Stimulated activated CD4-positive, alpha-beta T cell treated with anti-CD3 and anti-CD28 coated beads, TNF-alpha, amount 100 ng/mL, for 4 hours (primary cell): Measurements from ENCODE around the gene ATP8B3.
"Not testable (repeated sequence)": the region's sequence is repeated elsewhere in the genome, so short reads cannot be mapped to it uniquely, and the experiment has no call there.

Experiments used
- DNase-seq, 3 experiments: peaks; one replicate each; pipeline ENCODE4 v3.0.0-alpha.2; 2020; ENCODE audit warnings: low read depth in 3 of 3

ATP8B3 gene

DNA sequence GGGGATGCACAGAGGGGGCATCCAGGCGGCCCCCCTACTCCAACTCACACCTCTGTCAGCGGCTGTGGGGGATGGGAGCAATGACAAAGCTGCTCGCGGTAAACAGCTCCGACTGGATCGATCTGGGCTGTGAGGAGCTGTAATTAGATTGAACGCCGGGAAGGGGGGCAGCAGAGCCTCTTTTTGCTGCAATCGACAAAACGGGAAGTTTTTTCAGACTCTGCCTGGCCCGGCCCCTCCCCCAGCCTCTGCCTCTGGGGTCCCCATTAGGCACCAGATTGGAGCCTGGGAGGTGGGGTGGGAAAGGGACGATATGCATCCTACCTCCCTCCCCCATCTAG is 42.5 kb downstream of the ATP8B3 start:
- no peak for DNase-seq

DNA sequence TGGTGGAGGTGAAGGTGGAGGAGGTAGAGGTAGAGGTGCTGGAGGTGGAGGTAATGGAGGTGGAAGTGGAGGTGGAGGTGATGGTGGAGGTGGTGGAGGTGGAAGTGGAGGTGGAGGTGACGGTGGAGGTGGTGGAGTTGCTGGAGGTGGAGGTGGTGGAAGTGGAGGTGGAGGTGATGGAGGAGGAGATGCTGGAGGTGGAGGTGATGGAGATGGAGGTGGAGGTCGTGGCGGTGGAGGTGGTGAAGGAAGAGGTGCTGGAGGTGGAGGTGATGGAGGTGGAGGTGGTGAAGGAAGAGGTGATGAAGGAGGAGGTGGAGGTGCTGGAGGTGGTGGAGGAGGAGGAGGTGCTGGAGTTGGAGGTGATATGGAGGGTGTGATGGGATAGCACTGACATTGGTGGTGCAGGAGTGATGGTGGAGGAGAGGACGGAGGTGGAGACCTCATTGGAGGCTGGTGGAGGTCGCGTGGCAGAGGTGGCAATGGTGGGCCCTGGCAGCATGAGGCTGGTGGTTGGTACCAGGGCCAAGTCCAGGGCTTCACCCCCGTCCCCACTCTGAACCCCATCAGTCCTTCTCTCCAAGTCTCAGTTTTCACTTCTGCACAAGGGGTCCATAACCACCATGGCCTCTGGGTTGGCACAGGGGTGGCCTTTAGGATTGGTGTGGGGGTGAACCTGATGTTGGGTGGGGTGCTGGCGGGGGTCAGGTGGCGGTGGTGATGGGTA is 43.0 kb downstream of the ATP8B3 start:
- DNase-seq: no peak

DNA sequence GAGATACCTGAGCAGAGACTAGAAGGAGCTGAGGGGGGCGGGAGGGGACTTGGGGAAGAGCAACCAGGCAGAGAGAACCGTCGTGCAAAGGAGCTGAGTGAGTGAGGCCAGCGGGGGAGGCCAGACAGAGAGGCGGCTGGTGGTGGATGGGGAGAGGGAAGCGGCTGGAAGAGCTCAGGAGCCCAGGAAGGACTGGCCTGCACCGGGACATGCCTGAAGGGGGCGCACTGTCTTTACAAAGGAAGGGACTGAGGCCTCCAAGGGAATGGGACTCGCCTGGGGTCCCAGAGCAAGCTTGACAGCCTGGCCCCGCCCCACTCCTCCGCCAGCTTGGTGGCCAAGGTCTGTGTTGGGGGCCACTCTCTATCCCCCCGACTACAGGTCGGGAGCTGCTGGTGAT is 43.8 kb downstream of the ATP8B3 start:
- DNase-seq: no peak

DNA sequence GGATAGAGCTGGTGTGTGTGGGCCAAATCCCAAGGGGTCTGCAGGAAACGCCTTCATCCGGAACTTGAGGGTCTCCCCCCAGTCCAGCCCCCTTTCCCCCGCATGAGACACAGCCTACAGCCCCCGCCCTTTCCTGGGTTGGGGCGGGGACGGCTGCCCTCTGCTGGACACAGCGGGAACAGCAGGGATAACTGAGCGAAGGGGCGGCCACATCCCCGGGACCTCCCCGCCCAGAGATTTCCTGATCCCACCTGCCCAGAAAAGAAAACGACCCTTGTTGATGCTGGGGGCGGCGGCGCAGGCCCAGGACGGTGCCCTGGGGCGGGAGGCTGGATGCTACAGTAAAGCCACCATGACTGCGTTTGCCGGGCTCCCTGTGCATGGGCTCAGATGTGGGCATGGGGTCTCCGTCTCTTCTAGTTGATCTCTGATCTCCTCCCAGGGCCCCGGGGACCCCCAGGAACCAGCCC is 44.6 kb downstream of the ATP8B3 start:
- peak; percentile 36 to 39 (median 39) for DNase-seq

DNA sequence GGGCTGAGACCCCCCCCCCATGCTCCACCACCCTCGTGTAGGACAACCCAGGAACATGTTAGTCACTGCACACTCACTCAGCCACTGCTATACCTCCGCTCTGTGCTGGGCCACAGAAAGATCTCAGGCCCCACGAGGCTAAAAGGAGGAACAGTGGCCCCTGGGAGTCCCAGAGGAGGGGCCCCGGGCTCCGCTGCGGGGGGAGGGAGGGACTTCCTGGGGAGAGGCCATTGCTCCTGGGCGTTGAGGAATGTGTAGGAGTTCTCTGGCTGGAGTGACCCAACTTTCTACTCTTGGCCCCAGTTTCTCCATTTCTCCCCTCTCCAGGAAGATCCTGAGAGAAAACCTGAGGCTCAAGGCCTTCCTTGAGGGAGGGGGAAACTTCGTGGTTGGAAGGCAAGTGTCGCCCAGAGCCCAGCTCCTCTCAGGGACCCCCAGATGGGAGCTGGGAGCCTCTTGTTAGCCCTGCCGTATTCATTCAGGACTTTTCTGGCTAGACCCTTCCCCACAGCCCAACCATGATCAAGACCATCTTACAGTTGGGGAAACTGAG is 45.2 kb downstream of the ATP8B3 start:
- no peak for DNase-seq

DNA sequence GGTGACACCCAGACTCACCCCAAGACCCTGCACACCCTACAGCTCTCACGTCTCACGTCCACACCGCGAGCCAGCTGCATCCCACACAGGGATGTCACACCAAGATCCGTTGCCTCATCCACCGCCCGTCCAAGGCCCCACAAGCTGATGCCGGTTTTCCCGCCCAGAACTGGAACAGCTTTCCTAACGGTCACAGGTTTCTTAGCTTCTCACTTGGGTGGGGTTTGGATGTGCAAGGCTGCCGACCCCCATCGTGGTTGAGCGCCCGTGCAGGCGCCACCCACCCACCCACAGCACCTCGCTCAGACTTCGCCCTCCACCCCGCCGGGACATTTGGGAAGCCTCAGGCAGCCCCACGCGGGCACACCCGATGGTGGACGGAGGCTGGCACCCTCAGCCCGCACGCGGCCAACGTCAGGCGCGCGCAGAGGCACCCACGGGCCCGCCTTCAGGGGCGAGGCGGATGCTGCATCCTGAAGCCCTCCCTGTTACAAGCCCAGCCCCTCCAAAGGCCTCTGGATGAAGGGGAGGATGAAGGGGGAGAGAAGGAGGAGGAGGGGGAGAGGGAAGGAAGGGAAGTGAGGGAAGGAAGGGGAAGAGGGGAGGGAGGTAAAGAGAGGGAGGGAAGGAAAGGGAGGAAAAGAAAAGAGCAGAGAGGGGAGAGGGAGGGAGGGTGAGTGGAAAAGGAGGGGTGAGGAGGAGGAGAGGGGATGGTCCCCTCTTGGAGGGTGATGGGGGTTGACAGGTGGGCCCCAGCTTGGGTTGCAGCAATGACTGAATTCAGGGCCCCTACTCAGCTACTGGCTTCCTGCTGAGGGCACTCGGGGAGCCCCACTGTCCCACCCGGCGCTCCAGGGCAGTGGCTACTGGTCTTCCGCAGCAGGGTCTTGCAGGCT is 45.9 kb downstream of the ATP8B3 start:
- DNase-seq: no peak

DNA sequence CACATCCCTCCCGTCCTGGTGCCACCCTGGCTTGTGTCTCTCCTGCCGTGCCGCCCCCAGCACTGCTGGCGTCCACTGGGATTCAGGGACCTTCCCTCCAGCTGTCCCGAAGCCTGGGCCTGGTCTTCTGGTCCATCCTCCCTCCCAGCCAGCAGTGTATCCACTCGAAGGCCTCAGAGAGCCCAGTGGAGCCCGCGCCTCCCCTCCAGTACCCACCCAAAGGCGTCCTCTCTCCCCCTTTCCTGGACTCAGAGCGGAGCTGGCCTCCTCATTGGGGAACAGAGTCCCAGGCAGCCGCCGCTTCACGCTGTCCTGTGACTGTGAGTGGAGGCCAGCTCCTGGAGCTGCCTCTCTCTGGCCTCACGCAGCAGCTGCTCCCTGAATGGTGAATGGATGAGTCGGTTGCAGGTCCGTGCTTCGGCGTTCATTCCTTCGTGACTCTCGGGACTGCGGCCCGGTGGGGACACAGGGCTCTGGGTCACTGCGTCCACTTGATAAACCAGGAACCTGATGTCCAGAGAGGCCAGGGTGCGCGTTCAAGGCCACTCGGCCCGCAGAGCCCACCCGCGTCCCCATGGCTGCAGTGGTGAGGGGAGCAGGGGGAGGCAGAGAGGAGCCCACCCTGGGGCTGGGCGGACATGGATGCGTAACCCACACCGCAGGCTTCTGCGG is 46.7 kb downstream of the ATP8B3 start:
- no peak for DNase-seq

DNA sequence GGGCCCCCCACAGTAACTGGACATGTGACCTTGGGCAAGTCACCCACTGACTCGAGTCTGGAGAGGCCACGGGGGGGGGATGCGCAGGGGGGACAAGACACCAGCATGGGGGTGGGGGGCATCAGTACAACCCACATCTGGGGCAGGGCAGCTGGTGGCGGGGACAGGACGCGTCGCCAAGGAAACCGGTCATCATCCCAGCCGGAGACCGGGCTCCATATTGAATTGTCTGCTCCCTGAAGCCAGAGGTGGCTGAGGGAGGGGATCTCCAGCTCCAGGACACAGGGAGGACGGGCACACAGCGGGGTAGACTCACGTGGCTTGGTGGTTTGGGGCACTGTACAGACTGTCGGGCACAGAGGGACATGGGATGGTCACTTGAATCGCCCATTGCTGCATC is 47.3 kb downstream of the ATP8B3 start:
- DNase-seq: no peak

DNA sequence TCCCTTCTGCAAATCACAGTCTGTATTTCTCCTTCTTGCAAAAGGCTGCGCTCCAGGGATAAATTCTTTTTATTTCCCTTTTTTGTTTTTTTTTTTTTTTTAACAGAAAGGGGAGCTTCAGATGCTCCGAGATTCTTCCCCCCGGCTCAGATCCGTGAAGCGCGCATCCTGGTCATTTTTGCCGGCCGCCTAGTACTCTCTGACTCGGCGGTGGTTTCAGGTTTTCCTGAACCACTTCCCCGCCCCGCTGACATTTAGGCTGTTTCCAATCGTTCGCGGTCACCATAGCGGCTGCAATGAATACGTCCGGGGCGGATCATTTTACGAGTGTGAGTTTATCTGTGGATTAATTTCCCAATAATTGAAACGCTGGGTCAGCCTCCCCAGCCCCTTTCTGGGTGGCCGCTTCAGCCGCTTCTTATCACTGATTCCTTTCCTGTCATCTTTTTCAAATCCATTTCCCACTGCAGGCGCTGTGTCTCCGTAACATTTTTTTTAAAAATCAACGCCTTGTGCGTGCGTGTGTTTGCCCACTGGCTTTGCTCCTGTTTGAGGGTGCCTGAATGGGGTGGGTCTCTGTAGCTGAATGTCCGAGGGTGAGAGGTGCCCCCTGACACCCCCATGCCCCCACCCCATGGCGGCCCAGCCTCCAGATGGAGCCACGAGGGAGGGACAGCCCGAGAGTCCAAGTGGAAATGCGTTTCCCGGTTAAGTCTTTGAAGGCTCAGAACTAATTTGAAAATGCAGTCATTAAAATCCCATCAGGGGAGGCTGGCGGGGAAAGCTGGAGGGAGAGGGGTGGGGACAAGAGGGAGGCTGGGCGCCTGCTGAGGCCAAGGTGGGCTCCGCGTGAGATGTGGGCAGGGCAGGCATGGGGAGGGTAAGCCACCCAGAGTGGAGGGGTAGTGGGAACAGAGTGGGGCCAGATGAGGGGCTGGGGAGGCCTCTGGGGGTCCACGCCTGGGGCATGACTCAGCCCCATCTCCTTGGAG is 48.1 kb downstream of the ATP8B3 start:
- no peak for DNase-seq

DNA sequence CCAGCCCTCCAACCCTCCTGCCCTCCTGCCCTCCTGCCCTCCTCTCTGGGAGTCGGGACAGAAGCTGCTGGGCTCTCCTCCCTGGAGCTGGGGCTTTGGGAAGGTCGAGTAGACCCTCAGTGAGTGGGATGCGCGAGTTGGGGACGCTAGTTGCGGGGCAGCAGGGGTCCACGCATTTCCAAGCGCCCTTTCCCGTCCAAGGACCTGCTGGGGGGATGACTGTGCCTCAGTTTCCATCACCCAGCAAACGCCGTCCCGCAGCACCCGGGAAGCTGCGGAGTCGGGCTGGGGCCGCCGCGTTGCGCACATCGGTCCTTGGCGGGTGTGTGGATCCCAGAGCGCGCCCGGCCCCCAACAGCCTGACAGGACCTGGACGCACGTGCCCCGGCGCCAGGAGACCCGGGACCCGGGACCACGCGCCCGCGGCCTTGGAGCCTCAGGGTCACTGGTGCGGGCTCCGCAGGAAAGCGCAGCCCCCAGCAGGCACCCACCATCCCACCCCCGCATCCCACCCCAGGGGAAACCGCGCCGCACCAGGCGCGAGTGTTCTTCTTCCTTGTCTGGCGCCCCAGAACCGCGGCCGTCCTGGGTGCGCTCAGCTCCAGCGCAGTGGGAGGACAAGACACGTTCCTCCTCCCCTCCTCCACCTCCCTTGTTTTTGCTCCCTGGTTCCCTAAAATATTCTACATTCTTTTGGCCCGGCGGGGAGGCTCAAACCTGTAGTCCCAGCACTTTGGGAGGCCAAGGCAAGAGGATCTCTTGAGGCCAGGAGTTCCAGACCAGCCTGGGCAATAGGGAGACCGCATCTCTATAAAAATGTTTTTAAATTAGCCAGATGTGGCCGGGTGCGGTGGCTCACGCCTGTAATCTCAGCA is 49.6 kb downstream of the ATP8B3 start:
- no peak for DNase-seq

DNA sequence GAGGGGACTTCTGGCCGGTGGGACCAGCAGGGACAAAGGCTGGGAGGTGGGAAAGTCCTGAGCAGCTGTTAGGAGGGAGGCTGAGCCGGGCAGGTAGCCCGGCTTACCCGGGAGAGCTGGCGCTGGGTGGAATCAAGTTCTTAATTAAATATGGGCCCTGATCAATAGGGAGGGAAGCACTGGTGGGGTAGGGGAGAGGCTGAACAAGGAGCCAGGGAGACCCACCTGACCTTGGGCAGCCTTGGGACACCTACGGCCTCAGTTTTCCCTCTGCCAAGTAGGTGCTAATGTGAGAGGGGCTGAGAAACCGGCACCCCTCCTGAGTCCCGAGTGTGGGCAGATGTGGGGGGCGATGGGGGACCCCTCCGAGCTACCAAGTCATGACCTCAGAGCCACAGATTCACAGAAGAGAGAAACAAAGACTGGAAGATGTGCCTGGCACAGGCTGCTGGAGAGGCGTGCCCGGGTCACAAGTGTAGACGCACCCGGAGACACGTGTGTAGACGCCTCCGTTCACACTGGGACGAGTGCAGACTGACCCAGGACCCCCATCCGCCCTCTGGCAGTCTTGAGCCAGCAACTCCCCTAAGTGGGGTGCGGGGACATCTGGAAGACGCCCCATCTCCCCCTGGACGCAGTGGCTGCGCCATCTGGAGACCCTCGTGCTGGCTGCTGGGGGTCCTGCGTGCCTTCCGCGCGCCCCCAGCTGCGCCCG is 50.4 kb downstream of the ATP8B3 start:
- no peak for DNase-seq

DNA sequence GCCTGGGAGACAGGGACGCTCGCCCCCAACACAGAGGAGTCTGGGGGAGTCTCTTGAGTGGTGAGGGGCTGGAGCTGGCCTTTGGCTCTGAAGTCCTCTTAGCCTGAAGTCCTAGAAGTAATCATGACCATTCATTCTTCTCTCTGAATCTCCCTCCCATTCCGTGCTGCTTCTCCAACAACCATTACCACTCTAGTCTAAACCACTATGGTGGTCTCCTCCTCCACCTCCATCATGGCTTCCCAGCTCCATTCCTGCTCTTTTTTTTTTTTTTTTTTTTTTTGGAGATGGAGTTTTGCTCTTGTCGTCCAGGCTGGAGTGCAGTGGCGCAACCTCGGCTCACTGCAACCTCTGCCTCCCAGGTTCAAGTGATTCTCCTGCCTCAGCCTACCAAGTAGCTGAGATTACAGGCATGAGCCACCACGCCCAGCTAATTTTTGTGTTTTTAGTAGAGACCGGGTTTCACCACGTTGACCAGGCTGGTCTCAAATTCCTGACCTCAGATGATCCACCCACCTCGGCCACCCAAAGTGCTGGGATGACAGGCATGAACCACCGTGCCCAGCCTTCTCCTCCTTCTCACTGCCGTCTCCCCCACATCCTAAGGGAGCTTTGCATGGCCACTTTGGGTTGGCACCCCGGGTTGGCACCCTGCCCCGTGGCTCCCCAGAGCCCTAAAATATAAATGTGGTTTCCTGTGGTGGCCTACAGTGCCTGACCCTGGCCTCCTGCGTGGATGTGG is 51.1 kb downstream of the ATP8B3 start:
- DNase-seq: not testable (repeated sequence)

DNA sequence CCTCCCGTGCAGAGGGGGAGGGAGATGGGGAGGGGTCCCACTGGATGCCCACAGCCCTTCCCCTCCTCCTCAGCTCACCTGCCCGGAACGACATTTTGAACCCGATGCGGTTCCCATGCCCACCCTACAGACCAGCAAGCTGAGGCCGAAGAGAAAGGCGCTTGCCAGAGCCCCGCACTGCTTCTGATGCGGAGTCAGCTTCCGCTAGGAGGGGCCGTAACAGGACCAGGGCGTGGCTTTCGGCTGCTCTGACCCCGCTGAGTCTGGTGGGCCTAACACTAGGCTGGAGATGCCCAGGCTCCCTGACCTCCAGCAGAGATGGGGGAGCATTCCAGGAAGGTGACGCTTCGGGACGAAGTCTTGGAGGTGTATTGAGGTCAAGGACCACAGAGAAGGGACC is 52.1 kb downstream of the ATP8B3 start:
- no peak for DNase-seq

DNA sequence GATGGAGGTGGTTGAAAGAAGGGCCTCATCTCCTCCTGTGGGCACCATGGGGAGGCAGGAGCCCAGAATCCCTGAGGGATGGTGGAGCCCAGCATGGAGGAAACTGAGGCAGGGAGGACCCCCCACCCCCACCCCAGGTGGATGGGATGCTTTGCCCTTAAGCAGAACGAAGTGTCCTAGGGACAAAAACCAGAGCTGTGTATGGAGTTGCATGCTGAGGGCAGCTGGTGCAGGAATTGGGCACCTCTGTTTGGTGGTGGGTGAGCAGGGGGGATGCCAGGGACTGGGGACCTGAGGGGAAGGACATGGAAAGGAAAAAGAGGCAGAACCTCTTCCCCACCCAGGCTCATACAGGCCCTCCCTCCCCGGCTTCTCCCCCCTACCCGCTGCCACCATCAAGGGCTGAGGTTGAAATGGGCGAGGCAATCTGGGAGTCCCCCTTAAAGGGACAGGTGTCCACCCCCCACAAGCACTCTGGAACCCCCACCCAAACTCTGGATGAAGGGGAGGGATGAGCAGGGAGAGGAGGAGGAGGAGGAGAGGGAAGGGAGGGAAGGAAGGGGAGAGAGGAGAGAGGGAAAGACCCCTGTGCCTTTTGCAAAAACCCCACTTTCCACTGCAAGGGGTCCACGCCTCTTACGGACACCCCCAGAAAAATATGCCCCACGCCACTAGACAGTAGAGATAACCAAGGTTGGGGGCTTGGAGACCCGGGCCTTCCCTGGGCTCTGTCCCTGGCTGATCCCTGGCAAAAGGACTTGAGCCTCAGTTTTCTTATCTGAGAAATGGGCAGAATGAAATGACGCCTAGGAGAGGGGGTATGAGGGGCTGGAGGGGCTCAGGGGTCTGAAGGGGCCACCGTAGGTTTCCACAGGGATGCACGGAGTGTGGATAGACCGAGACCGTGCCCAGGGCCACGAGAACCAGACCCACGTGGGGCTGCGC is 52.8 kb downstream of the ATP8B3 start:
- no peak for DNase-seq

DNA sequence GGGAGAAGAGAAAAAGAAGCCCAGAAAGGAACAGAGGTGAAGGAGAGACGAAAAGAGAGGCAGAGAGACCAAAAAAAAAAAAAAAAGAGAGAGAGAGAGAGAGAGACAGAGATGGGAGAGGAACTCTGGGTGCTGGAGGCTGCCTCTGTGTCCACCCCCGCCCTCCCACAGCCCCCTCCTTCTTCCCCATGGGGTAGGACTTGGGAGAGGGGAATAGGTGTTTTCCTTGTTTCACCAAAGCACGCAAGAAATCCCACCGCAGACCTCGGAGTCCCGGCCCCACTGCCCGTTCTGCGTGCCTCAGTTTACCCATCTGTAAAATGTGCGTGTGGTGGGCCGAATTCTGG is 53.9 kb downstream of the ATP8B3 start:
- DNase-seq: no peak

DNA sequence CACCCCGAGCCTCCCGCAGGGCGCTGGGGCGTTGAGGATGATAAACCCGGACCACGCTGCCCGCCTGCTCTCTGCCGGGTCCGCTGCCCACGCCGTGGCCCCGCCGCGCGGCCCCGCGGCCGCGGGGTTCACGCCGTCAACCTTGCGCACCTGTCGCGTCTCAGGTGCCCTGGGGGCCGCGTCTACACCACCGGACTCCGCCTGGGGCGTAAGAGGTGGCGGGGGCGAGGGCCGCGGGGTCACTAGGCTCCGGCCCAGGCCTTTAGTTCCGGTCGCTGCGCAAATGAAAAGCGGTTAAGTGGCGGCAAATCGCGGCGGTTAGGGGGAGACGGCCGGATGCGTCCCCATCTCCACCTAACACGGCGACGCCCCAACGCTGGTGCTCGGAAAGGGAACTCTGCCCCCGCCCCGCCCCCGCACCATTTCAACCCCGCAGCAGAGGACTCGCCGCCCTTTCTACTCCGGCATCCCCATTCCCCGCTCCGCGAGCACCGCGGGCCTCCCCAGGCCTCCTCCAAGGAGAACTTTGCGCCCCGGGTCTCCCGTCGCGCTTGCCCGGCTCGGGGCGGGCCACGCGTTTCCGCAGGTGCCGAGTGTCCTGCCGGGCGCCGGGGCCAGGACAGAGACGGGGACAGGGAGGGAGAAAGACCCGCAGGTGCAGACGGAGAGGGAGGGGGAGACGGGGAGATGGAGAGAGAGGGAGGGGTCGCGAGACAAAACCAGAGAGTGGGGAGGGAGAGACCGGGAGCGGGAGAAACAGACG is 54.4 kb downstream of the ATP8B3 start:
- DNase-seq: no peak
